Esophagus squamous epithelium (tissue), 4 donors: ENCODE results near the gene COX7A2L.

Experiments
- CTCF ChIP-seq, 6 experiments: fragments of 450-650 bp in 4 of 6; fragments of 200-600 bp in 2 of 6; sonication (generic) in 2 of 6; IDR thresholded peaks; one replicate each; pipeline ENCODE4 v1.5.1; 2016 to 2019; ENCODE audit warnings: antibody characterized with exemption in 6 of 6, mild to moderate bottlenecking in 4 of 6, moderate library complexity in 4 of 6
- POLR2A ChIP-seq, 4 donors: fragments of 450-650 bp; IDR thresholded peaks; one replicate each; pipeline ENCODE4 v1.6.1; 2017; ENCODE audit warnings: antibody characterized with exemption in 4 of 4, mild to moderate bottlenecking in 4 of 4, moderate library complexity in 3 of 4

- TF ChIP-seq POLR2A (IDR thresholded peaks at IDR 0.05) (no peak), CTCF (IDR thresholded peaks at IDR 0.05) (no peak)
Observed at GRCh38 chr2:42351864-42352263, 9.2 kb downstream of the COX7A2L start.
